Natural killer cell (primary cell): ENCODE data around the gene SOWAHD. TPM values are rescaled to one million over a fixed set of nuclear protein-coding genes. Genes with fewer than 3 reads are reported as not detected.

ENCODE experiments used
- ATAC-seq, 3 donors: fragments of 150-1000 bp in 2 of 3; fragments of 200-7000 bp in 1 of 3; cut with Tn5 transposase; 1 replicate in 1 of 3; 2 replicates in 2 of 3; pipeline ENCODE4 v1.10.0; 2021; ENCODE audit warnings: mild to moderate bottlenecking in 2 of 3, moderate library complexity in 2 of 3
- DNase-seq, 2 donors: peaks; one replicate each; pipeline versions ENCODE4 v3.0.0 to v3.0.0-alpha.2; 2013 to 2021; ENCODE audit warnings: mixed read lengths in 1 of 2
- H3K27ac ChIP-seq: one replicate; pipeline ENCODE4 v1.5.1; 2013; ENCODE audit warnings: mild to moderate bottlenecking, low read length
- H3K27me3 ChIP-seq: one replicate; pipeline ENCODE4 v1.6.1; 2013; ENCODE audit warnings: low read length; ENCODE audit not compliant: control insufficient read depth, insufficient read depth
- H3K36me3 ChIP-seq: one replicate; pipeline ENCODE4 v1.6.1; 2013; ENCODE audit warnings: low read length; ENCODE audit not compliant: control insufficient read depth, insufficient read depth
- H3K4me1 ChIP-seq: one replicate; pipeline ENCODE4 v1.6.1; 2013; ENCODE audit warnings: low read length; ENCODE audit not compliant: control insufficient read depth, insufficient read depth
- H3K4me3 ChIP-seq: one replicate; pipeline ENCODE4 v1.5.1; 2013; ENCODE audit warnings: low read length
- H3K9me3 ChIP-seq: one replicate; pipeline ENCODE4 v1.6.1; 2013; ENCODE audit warnings: low read length; ENCODE audit not compliant: control insufficient read depth, insufficient read depth
- H3K27ac Mint-ChIP-seq, 2 donors: one replicate each; pipeline ENCODE4 v1.8.0; 2022; ENCODE audit warnings: mild to moderate bottlenecking in 2 of 2, mixed read lengths in 2 of 2, moderate library complexity in 1 of 2
- H3K27me3 Mint-ChIP-seq, 2 donors: one replicate each; pipeline ENCODE4 v1.8.0; 2022; ENCODE audit warnings: low read depth in 2 of 2, mixed read lengths in 2 of 2
- H3K36me3 Mint-ChIP-seq: one replicate; pipeline ENCODE4 v1.8.0; 2022; ENCODE audit warnings: mixed read lengths
- H3K4me1 Mint-ChIP-seq, 2 donors: one replicate each; pipeline ENCODE4 v1.8.0; 2022; ENCODE audit warnings: mixed read lengths in 2 of 2
- H3K4me3 Mint-ChIP-seq: one replicate; pipeline ENCODE4 v1.8.0; 2022; ENCODE audit warnings: mild to moderate bottlenecking, moderate library complexity, mixed read lengths
- H3K9me3 Mint-ChIP-seq, 2 donors: one replicate each; pipeline ENCODE4 v1.8.0; 2022; ENCODE audit warnings: mixed read lengths in 2 of 2
- CTCF ChIP-seq: fragments of 200-600 bp; IDR thresholded peaks from one replicate; pipeline ENCODE4 v1.8.0; 2022; ENCODE audit warnings: antibody characterized with exemption
- WGBS: methylation state at CpG from one replicate; pipeline ENCODE4 v1.1.7; 2013; ENCODE audit warnings: missing lambda C conversion rate; ENCODE audit not compliant: insufficient coverage; 5-methylcytosine and 5-hydroxymethylcytosine counted together
- intact Hi-C: fragments of 100-400 bp; cut with micrococcal nuclease; formaldehyde crosslinking; loops from one replicate; pipeline ENCODE4 v1.14.2; 2022
- total RNA-seq, 4 donors: library from RNA; stranded (reverse); fragments of 120-200 nt in 1 of 4; gene quantifications; one replicate each; pipeline versions ENCODE4 v1.2.3 to v1.2.4, GENCODE V29; 2013 to 2022

The SOWAHD gene
- total RNA-seq, 3 donors from 2014 or later (not counting 1 experiment from before 2014, with no cell fraction given), result 0.23 TPM; not detected in 2

- intact Hi-C loops, result no loop called here
- Histone ChIP-seq H3K36me3 (no peaks in the 10 kb centered on the region), H3K9me3 (no peaks in the 10 kb centered on the region), H3K27ac (no peak overlapping the region), H3K4me1 (no peaks in the 10 kb centered on the region), H3K4me3 (no peak overlapping the region), H3K27me3 (no peaks in the 10 kb centered on the region)
- Mint-ChIP-seq H3K9me3 (no peaks in the 10 kb centered on the region), H3K27ac (no peak overlapping the region), H3K4me3 (no peak overlapping the region), H3K4me1 (no peaks in the 10 kb centered on the region), H3K36me3 (no peaks in the 10 kb centered on the region), H3K27me3 (no peaks in the 10 kb centered on the region)
- ATAC-seq, result no peak
- WGBS, result 95% methylated on average over 6 of the region's 6 CpGs
- DNase-seq, result no peak
- TF ChIP-seq CTCF, result no peak
These were observed 36.9 kb upstream of the SOWAHD start for GRCh38 chrX:119721487-119721886.

- DNase-seq (no peak), ATAC-seq (no peak)
- H3K36me3 ChIP-seq, result no peaks in the 10 kb centered on the region
- no peak overlapping the region for H3K27ac Mint-ChIP-seq
- no peaks in the 10 kb centered on the region for H3K27me3 Mint-ChIP-seq
- TF ChIP-seq CTCF, result no peak
- H3K4me1 ChIP-seq, result no peaks in the 10 kb centered on the region
- WGBS, result 92% methylated on average over 2 of the region's 2 CpGs
- H3K27ac ChIP-seq, result no peak overlapping the region
- no peaks in the 10 kb centered on the region for H3K9me3 ChIP-seq
- intact Hi-C loops, result no loop called here
- no peak overlapping the region for H3K4me3 ChIP-seq
- peaks cover under 1 to 2% of the 10 kb centered on the region in 2 donors for H3K4me1 Mint-ChIP-seq
- no peaks in the 10 kb centered on the region for H3K27me3 ChIP-seq
- H3K9me3 Mint-ChIP-seq, result no peaks in the 10 kb centered on the region
- H3K4me3 Mint-ChIP-seq, result no peak overlapping the region
- no peaks in the 10 kb centered on the region for H3K36me3 Mint-ChIP-seq
These were observed 36.5 kb upstream of the SOWAHD start for GRCh38 chrX:119721926-119722325.

- H3K36me3 ChIP-seq, result no peaks in the 10 kb centered on the region
- Mint-ChIP-seq H3K27me3 (no peaks in the 10 kb centered on the region), H3K4me3 (no peak overlapping the region), H3K4me1 (peaks cover 6% of the 10 kb centered on the region in 2 donors), H3K36me3 (no peaks in the 10 kb centered on the region), H3K9me3 (no peaks in the 10 kb centered on the region), H3K27ac (peak overlapping the region in 1 of 2 donors; percentile 63)
- H3K4me3 ChIP-seq, result no peak overlapping the region
- no peaks in the 10 kb centered on the region for H3K9me3 ChIP-seq
- no peaks in the 10 kb centered on the region for H3K27me3 ChIP-seq
- intact Hi-C loops, result no loop called here
- H3K27ac ChIP-seq, result no peak overlapping the region
- ATAC-seq (peak; percentile 42 to 59 (median 46)), DNase-seq (peak in 1 of 2 donors; percentile 53)
- TF ChIP-seq CTCF, result no peak
- no peaks in the 10 kb centered on the region for H3K4me1 ChIP-seq
- WGBS, result 66% methylated on average over 7 of the region's 7 CpGs
These were observed 31.4 kb upstream of the SOWAHD start for GRCh38 chrX:119726900-119727555.

DNA sequence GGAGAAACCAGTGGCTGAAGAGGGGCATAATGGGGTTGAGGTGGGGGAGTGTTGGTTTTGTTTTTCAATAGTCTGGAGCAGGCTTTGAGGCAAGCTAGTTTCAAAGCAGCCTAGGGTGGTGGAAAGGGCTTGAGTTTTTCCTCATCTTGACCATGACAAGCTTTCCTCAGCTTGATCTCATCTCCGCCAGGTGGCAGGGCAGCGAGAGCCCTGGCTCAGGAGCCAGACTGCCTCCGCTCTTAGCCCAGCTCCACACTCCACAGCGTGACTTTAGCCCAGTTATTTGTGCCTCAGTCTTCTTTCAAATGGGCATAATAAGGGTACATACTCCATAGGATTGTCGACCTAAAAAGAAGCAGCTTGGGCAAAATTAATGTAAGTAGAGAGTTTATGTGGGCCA is 29.9 kb upstream of the SOWAHD start:
- Mint-ChIP-seq H3K36me3 (no peaks in the 10 kb centered on the region), H3K4me3 (no peak overlapping the region), H3K27ac (no peak overlapping the region), H3K4me1 (peaks cover 6% of the 10 kb centered on the region in 2 donors), H3K9me3 (no peaks in the 10 kb centered on the region), H3K27me3 (no peaks in the 10 kb centered on the region)
- Histone ChIP-seq H3K36me3 (no peaks in the 10 kb centered on the region), H3K4me1 (no peaks in the 10 kb centered on the region), H3K9me3 (no peaks in the 10 kb centered on the region), H3K4me3 (no peak overlapping the region), H3K27ac (no peak overlapping the region), H3K27me3 (no peaks in the 10 kb centered on the region)
- ATAC-seq (no peak), DNase-seq (no peak)
- intact Hi-C loops, result no loop called here
- 94% methylated on average over 5 of the region's 5 CpGs for WGBS
- TF ChIP-seq CTCF, result no peak
